Pons (tissue), 1 donor: ENCODE results near the gene PRXL2B.
"Not testable (repeated sequence)": the region's sequence is repeated elsewhere in the genome, so short reads cannot be mapped to it uniquely, and the experiment has no call there.

Experiments
- DNase-seq: peaks from one replicate; pipeline ENCODE4 v3.0.0-alpha.2; 2016; ENCODE audit warnings: low spot score

Gene PRXL2B

GRCh38 chr1:2617971-2618470, 31.4 kb downstream of the PRXL2B start:
- no peak for DNase-seq

DNA sequence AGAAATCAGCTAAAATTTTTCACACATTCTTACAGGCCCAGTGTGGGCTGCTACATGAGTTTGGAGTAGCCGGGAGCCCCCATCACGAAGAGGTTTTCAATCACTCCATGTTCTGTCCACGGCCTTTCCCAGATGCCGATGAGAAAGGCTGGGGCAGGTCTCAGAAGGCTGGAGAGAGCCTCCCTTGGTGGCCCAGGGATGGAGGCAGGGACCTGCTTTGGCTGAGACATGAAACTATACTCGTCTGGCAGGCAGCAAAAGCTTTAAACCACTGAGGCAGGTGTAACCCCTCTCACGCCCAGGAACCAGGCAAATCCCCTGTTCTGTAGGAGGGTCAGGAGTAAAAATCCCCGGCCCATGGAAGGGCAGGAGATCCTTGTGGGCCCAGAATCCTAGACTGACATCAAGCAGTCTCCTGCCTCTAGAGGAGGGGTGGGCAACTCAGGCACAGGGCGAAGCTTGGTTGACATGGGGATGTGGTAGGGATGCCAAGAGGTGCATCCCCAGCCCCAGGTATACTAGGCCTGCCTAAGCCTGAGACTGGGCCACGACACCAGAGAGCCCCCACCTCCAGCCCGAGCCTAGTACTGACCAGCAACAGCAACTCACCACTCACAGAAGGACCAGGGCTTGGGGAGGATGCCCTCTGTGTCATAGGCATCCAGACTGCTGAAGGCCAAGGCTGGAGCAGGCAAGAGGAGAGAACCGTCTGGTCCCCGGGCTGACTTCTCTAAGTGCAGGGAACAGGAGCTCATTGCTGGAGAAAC, 37.2 kb downstream of the PRXL2B start:
- no peak for DNase-seq

GRCh38 chr1:2624735-2625300, 38.2 kb downstream of the PRXL2B start:
- no peak for DNase-seq

GRCh38 chr1:2625311-2625710, 38.7 kb downstream of the PRXL2B start:
- DNase-seq, result no peak

DNA sequence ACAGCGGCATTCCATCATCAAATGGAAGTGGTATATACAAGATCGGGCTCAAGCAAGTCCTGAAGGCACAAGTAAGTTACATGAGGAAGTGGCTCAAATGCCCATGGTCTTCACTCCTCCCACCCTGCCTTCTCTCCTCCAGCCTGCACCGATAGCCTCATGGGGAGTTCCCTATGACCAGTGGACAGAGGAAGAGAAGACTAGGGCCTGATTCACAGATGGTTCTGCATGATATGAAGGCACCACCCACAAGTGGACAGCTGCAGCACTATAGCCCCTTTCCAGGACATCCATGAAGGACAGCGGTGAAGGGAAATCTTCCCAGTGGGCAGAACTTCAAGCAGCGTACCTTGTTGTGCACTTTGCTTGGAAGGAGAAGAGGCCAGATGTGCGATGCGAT, 39.2 kb downstream of the PRXL2B start:
- not testable (repeated sequence) for DNase-seq

- no peak for DNase-seq
Observed at GRCh38 chr1:2627746-2628145, 41.2 kb downstream of the PRXL2B start.

DNA sequence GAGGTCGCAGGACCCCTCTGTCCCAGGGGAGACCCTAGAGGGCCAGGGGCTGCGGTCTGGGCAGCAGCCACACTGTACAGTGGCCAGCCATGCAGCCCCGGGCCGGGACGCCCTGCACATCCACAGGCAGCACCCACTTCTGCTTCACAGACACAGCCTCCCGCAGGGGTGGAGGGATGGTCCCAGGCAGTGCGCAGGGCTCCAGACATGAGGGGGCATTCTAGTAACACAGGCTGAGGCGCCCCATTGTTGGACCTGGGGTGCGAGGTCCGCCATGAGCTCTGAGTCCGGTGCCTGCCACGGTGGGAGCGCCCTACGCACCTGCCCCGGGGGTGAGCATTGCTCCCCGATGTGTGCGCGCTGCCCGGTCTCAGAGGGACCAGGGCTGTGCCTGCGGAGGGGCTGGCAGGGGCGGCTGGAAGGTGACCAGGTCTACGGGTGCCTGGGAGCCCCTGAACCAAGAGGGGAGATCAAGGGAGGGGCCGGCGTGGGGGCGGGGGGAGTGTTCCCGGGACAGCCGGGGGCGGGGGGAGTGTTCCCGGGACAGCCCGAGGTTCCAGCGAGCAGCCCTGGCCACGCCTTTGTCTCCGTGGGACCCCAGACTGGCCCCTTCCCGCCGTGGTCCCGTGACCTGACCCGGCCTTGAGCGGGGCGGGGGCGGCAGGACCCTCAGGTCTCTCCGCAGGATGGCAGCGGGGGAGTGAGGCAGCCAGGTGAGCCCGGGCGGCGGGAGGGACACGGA, 41.8 kb downstream of the PRXL2B start:
- no peak for DNase-seq

DNA sequence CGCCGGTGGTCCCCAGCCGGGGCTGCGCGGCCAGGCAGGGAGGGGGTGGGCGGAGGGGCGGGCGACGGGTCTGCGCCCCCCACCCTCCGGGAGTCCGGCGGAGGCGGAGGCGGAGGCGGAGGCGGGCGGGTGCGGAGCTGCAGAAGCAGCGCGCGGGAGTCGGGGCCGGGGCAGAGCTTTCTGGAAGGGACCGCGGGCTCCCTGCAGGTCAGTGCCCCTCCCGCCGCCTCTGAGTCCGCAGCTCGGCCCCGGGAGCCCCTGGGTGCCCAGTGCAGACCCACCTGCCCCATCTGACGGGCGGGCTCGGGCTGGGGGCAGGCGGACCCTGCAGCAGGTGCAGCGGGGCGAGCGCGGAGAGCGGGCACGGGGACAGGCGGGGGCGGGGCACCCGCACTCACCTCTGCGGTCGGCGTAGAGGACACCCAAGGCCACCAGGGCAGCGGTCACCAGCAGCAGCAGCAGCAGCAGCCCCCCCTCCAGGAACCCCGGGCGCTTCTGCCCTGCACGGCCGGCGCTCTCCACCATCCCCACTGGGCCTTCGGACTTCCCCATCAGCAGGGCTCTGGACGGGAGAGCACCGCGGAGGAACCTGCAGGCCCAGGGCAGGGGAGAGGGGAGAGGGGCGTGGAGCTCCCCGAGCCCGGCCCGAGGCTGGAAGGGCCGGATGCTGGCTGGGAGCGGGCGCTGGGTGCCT, 42.5 kb downstream of the PRXL2B start:
- DNase-seq, result no peak

GRCh38 chr1:2629627-2630497, 43.3 kb downstream of the PRXL2B start:
- no peak for DNase-seq

- DNase-seq, result no peak
Observed at GRCh38 chr1:2630498-2631135, 44.0 kb downstream of the PRXL2B start.

GRCh38 chr1:2631136-2632050, 44.8 kb downstream of the PRXL2B start:
- no peak for DNase-seq

DNA sequence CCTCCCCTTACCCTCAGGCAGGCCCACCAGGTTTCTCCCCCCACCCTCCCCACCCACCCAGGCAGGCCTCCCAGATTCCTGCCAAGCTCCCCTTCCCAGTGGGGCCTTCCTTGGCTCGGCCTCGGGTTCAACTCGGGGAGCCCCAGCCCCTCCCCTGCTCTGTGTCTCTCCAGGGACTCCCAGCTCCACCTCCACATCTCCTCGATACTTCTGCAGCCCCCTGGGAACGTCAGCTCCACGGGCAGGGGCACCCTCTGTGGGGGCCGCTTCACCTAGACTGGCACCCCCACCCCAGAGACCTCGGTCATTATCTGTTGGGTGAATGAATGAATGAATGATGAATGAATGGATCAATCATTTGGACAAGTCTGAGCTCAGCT, 45.5 kb downstream of the PRXL2B start:
- DNase-seq, result no peak

DNA sequence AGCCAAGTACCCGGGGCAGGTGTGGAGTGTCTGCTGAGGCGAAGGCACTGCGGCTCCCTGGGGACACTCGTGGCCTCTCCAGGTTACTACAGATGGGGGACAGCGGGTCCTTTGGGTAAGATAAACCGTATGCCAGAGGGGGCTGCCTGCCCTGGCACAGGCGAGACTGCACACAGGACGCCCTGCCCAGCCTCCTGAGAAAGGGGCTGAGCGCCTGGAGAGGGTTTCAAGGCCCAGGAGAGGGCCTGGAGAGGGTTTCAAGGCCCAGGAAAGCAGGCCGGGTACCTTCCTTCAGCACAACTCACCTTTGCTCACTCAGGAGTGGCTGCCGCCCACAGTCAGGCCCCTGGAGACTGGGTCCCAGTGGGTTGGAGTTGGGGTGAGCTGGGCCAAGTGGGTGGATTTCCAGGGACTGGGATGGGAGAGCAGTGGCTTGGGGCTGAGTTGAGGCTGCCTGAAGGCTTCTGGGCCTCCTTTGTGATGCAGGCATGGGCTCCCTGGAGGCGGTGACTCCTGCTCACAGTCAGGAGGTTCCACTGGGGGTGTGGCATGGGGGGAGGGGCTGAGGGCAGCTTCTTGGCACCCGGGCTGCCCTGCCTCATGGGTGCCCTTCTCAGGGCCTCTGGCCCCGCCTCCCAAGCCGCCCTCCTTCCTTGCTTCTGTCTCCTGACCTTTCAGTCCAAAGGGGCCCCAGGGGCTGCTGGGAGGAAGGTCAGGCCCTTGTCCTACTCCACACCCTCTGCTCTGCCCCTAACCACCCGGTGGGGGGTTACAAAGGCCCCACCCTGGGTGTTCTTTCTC, 46.2 kb downstream of the PRXL2B start, which contains the start of gene MMEL1:
MMEL1 (minus strand) TSS at position 456 of the 801 bp plus-strand sequence. CDS start 3,532 bp downstream, outside the sequence.
- DNase-seq, result no peak

DNA sequence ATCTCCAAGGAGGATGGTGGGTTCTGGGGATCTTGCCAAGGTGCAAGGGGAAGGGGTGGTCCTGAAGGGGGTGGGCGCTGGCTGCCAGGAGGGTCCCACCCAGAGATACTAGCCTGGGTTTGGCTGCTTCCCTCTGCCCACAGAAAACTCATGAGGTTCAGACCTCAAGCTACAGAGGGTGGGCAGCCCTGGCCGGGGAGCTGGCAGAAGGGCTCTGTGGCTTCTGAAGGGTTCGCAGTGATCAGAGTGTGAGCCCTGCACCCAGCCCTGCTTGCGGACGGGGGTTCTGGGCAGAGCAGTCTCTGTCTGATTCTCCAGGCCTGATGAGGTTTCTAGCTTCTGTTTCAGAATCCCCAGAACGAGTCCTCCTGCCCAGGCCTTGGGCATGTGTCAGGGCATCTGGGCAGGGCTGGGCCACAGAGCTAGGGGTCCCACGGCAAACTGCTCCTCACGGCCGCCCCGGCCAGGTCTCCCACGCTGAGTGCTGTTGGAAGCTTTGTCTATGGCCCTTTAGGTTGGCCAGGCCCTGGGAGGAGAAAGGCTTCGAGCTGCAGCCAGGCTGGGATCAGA, 46.9 kb downstream of the PRXL2B start:
- no peak for DNase-seq

- DNase-seq, result no peak
Observed at GRCh38 chr1:2633936-2634491, 47.4 kb downstream of the PRXL2B start.

GRCh38 chr1:2635361-2636010, 48.9 kb downstream of the PRXL2B start:
- DNase-seq, result no peak

DNA sequence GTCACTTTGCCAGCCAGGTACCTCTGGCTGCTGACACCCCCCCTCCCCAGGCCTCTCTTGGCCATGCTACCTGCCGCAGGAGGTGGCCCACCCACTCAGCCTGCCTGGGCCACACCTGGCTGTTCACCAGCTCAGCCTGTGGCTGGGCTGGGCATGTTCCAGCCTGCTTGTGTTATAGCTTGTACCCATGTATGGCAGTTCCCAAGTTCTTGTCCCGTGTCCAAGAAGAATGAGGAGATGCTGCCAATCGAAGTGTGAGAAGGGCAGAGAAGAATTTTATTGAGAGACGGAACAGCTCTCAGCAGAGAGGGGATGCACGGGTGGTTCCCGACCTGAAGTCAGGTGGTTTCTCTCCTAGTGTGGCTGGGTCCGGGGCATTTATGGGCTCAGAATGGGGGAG, 50.2 kb downstream of the PRXL2B start:
- no peak for DNase-seq
